ENCODE results near the gene PSMD8.

DNA sequence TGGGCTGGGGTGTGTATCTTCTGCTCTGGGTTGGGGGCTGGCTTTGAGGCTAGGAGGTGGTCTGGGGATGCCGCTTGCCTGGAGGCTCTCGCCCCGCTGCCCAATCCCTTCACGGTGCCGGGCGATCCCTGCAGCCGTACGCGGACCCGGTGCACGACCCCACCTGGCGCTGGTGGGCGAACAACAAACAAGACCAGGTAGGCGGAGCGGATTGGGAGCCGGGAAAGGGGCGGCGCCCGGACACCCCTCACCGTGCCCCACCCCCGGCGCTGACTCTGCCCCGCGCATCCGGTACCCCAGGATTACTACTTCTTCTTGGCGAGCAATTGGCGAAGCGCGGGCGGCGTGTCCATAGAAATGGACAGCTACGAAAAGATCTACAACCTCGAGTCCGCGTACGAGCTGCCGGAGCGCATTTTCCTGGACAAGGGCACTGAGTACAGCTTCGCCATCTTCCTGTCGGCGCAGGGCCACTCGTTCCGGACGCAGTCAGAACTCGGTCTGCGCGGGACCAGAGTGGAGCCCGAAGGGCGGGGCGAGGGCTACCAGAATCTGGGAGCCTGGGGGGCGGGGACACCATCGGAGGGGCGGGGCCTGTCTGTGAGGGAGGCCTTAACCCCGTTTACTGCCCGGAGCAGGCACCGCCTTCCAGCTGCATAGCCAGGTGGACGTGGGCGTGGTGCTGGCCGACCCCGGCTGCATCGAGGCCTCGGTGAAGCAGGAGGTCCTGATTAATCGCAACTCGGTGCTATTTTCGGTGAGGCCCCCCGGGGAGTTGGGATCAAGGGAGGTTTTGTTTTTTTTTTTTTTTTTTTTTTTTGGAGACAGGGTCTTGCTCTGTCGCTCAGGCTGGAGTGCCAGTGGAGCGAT is 12.1 kb upstream of the PSMD8 start:
- TF ChIP-seq, protein P1, sequence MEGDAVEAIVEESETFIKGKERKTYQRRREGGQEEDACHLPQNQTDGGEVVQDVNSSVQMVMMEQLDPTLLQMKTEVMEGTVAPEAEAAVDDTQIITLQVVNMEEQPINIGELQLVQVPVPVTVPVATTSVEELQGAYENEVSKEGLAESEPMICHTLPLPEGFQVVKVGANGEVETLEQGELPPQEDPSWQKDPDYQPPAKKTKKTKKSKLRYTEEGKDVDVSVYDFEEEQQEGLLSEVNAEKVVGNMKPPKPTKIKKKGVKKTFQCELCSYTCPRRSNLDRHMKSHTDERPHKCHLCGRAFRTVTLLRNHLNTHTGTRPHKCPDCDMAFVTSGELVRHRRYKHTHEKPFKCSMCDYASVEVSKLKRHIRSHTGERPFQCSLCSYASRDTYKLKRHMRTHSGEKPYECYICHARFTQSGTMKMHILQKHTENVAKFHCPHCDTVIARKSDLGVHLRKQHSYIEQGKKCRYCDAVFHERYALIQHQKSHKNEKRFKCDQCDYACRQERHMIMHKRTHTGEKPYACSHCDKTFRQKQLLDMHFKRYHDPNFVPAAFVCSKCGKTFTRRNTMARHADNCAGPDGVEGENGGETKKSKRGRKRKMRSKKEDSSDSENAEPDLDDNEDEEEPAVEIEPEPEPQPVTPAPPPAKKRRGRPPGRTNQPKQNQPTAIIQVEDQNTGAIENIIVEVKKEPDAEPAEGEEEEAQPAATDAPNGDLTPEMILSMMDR (conservative IDR thresholded peaks at IDR 0.05; ENCODE audit: low read depth, low read length): no peak
- TF ChIP-seq EZH2 (IDR thresholded peaks at IDR 0.05; ENCODE audit: low read length, unreplicated experiment): no peak

Data from PC-3 (cell line).